NCI-H2196 (cell line): ENCODE measurements around the gene KCND2.
"Not testable (repeated sequence)": the region's sequence is repeated elsewhere in the genome, so short reads cannot be mapped to it uniquely, and the experiment has no call there.

Experiments
- DNase-seq: peaks from one replicate; lab custom pipeline; 2025; ENCODE audit not compliant: unreplicated experiment; lab: John Stamatoyannopoulos, UW

The KCND2 gene

GRCh38 chr7:120578657-120579056 is 305.7 kb downstream of the KCND2 start:
- not testable (repeated sequence) for DNase-seq

- DNase-seq = no peak
These were observed 309.9 kb downstream of the KCND2 start for GRCh38 chr7:120582916-120583315.

GRCh38 chr7:120583899-120584586 is 311.1 kb downstream of the KCND2 start:
- DNase-seq = no peak

- DNase-seq = no peak
These were observed 313.6 kb downstream of the KCND2 start for GRCh38 chr7:120586571-120586970.

- no peak for DNase-seq
These were observed 314.3 kb downstream of the KCND2 start for GRCh38 chr7:120587243-120587642.

- DNase-seq = no peak
These were observed 315.4 kb downstream of the KCND2 start for GRCh38 chr7:120588416-120588815.

GRCh38 chr7:120588862-120589261 is 315.9 kb downstream of the KCND2 start:
- DNase-seq = no peak

GRCh38 chr7:120600607-120601006 is 327.6 kb downstream of the KCND2 start:
- DNase-seq = no peak

GRCh38 chr7:120603366-120603765 is 330.4 kb downstream of the KCND2 start:
- no peak for DNase-seq

- DNase-seq = no peak
These were observed 336.3 kb downstream of the KCND2 start for GRCh38 chr7:120609136-120609753.

GRCh38 chr7:120611975-120612374 is 339.0 kb downstream of the KCND2 start:
- DNase-seq = no peak

- DNase-seq = no peak
These were observed 342.7 kb downstream of the KCND2 start for GRCh38 chr7:120615703-120616102.

GRCh38 chr7:120617275-120617674 is 344.3 kb downstream of the KCND2 start:
- DNase-seq = no peak

- no peak for DNase-seq
These were observed 355.3 kb downstream of the KCND2 start for GRCh38 chr7:120628251-120628650.

- no peak for DNase-seq
These were observed 366.9 kb downstream of the KCND2 start for GRCh38 chr7:120639884-120640283.

- DNase-seq = no peak
These were observed 373.0 kb downstream of the KCND2 start for GRCh38 chr7:120645966-120646365.

GRCh38 chr7:120654241-120654640 is 381.3 kb downstream of the KCND2 start:
- no peak for DNase-seq

GRCh38 chr7:120658516-120658915 is 385.5 kb downstream of the KCND2 start:
- no peak for DNase-seq

- no peak for DNase-seq
These were observed 389.3 kb downstream of the KCND2 start for GRCh38 chr7:120662291-120662690.

GRCh38 chr7:120665068-120665467 is 392.1 kb downstream of the KCND2 start:
- DNase-seq = no peak

- no peak for DNase-seq
These were observed 402.1 kb downstream of the KCND2 start for GRCh38 chr7:120675076-120675475.

GRCh38 chr7:120677535-120677934 is 404.6 kb downstream of the KCND2 start:
- DNase-seq = no peak

GRCh38 chr7:120680985-120681384 is 408.0 kb downstream of the KCND2 start:
- DNase-seq = no peak
